GM21381 (cell line): Measurements from ENCODE around the gene NUDT4.

Experiments
- ATAC-seq: cut with Tn5 transposase; IDR thresholded peaks from one replicate; pipeline ENCODE4 v1.9.1; 2021; ENCODE audit warnings: mild to moderate bottlenecking, moderate library complexity; ENCODE audit not compliant: unreplicated experiment

NUDT4 gene

DNA sequence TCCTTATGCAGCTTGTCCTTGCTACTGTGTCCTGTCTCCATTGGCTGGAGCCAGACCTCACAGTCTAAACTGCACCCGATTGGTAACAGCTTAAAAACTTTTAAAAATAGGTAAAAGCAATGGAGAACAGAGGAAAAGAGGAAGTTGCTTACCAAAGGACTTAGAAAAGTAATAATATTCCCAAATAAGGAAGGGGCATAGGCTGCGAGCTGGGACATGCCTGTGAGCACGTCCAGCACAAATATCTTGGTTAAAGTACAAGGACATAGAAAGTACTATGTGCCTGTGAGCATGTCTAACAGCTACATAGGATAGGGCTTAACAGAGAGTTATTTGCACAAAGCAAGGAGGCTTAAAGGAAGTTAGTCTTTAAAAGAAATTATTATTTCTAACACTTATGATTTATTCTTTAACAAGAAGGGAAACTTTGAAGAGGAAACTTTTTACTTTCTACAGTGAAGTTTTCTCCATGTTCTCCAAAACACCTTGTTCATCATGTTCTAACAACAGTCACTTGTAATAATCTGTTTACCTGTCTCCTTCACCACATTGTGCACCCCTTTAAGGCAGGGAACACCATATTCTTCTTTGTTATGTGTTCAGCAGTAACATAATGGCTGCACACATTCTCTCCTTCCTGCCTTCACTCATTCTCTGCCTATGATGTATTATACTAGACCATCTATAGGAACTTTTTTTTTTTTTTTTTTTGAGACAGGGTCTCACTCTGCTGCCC lies 73.9 kb downstream of the NUDT4 start:
- no peak for ATAC-seq

DNA sequence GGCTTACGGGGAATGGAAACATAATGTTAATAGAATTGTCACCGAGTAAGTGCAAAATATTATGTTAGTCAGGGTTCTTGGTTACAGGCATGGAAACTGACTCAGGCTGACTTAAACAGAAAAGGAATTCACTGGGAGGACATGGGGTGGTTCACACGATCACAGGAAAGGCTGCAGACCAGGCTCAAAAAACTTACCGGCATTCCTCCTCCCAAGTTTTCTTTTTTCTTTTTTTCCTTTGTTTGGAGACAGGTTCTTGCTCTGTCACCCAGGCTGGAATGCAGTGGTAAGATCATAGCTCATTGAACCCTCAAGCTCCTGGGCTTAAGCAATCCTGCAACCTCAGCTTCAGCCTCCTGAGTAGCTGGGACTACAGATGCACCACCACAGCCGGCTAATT lies 75.9 kb downstream of the NUDT4 start:
- ATAC-seq = no peak

DNA sequence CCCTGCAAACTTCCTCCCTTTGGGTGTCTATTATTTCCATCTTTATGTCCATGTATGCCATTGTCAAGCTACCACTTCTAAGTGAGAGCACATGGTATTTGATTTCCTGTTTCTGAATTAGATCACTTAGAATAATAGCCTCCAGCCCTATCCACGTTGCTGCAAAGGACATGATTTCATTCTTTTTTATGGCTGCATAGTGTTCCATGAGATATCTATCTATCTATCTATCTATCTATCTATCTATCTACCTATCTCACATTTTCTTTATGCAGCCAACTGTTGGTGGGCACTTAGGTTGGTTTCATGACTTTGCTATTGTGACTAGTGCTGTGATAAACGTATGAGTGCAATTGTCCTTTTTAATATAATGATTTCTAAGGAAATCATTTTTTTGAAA lies 78.4 kb downstream of the NUDT4 start:
- no peak for ATAC-seq
